HG03575 (cell line): ENCODE results near the gene PLXNA4.

Experiments used
- ATAC-seq: cut with Tn5 transposase; IDR thresholded peaks from one replicate; pipeline ENCODE4 v1.9.1; 2021; ENCODE audit not compliant: unreplicated experiment, insufficient number of reproducible peaks, low FRiP score; ENCODE audit errors: extremely low read depth

Gene PLXNA4

DNA sequence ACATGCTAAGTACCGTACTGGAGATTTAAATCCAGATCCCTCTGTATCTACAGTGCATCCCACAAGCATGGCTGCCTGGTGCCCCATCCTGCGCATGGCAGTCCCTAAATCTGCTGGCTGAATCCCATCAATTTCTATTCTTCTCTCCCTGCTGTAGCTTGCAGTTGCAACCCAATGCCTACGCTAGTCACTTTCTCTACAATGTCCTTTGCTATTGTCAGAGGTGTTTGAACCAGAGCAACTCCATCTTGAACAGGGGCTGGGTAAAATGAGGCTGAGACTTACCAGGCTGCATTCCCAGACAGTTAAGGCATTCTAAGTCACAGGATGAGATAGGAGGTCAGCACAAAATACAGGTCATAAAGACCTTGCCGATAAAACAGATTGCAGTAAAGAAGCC, 461.2 kb downstream of the PLXNA4 start:
- no peak for ATAC-seq

- ATAC-seq, result no peak
Observed at GRCh38 chr7:132114411-132114810, 461.9 kb downstream of the PLXNA4 start.

- ATAC-seq, result no peak
Observed at GRCh38 chr7:132113536-132114371, 462.5 kb downstream of the PLXNA4 start.

- ATAC-seq, result no peak
Observed at GRCh38 chr7:132112657-132113056, 463.6 kb downstream of the PLXNA4 start.

DNA sequence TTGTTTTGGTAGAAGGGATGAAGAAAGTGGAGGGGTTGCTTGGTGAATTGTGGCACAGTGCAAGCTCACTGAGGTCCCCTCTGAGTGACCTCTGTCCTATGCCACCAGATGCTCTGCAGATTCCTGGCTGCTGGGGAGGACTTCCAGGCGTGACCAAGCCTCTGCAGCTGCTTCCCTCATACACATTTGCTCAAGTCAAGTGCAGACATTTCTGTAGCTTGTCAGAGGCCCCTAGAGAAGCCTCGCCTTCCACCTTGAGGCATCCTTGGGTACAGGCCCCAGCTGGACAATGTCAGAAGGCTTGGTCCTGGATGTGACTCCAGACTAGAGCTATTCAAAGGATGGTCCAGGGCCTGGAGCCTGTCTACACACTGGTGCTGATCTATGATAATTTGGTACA, 464.2 kb downstream of the PLXNA4 start:
- no peak for ATAC-seq

- no peak for ATAC-seq
Observed at GRCh38 chr7:132110692-132111091, 465.6 kb downstream of the PLXNA4 start.

DNA sequence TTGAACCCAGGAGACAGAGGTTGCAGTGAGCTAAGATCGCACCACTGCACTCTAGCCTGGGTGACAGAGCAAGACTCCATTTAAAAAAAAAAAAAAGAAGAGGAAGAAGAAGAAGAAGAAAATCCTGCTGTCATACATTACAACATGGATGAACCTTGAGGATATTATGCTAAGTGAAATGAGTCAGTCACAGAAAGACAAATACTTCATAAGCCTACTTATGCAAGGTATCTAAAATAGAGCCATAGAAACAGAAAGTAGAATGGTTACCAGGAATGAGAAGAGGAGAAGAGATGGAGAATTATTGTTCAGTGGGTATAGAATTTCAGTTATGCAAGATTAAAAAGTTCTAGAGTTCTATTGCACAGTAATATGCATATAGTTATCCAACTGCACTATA, 466.5 kb downstream of the PLXNA4 start:
- ATAC-seq, result no peak

- ATAC-seq, result no peak
Observed at GRCh38 chr7:132108563-132108962, 467.7 kb downstream of the PLXNA4 start.

GRCh38 chr7:132106491-132106890, 469.8 kb downstream of the PLXNA4 start:
- no peak for ATAC-seq

DNA sequence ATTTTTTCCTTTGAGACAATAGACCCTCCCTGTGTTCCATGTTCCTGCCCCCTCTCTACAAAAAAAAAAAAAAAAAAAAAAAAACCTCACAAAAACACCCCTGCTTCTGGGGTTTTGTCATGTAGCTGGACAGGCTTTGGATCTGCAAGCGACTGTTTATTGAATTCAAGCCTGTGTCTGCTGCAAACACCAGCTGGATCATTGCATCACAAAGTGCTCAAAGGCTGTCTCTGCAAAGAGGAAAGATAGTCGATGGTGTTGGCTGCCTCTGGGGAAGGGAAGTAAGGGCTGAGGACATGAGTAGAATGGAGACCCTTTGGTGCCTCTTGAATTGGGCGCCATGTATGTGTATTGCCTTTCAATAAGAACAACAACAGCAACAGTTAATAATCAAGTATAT, 471.2 kb downstream of the PLXNA4 start:
- ATAC-seq, result no peak

DNA sequence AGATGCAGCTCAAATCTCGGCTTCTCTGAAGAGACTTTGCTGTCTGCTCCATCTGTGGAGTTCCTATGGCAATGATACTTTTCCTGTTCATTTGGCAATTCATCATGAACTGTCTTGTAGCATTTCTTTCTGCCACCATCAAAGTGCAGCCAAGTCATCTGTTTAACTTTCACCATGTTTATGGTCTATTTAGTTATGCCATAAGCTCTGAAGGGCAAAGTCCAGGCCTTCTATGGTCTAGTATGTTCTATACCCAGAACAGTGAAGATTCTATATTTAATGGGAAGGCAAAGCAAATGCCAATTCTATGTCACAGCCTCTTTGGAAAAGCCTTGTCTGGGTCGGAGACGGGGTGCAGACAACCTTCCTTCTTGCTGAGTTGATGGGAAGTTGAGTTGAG, 472.6 kb downstream of the PLXNA4 start:
- no peak for ATAC-seq

DNA sequence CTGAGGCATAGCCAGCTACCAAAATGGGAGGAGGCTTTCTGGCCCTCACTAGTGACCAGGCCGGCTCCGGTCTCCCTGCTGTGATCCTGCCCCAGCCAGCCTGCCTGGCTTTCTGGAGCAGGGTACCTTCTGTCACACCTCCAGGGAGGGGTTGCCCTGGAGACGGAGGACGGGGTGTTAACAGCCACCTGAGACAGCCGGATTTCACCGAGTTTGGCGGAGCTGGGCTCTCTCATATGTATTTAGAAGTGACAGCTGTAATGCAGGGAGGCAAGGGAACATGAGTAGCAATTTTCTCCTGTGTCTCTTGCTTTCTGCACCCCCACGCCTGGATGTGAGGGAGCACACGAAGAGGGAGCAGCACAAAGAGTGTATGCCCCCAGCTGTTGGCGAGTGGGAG, 473.3 kb downstream of the PLXNA4 start:
- no peak for ATAC-seq

GRCh38 chr7:132102391-132102790, 473.9 kb downstream of the PLXNA4 start:
- no peak for ATAC-seq

- no peak for ATAC-seq
Observed at GRCh38 chr7:132100981-132101380, 475.3 kb downstream of the PLXNA4 start.

DNA sequence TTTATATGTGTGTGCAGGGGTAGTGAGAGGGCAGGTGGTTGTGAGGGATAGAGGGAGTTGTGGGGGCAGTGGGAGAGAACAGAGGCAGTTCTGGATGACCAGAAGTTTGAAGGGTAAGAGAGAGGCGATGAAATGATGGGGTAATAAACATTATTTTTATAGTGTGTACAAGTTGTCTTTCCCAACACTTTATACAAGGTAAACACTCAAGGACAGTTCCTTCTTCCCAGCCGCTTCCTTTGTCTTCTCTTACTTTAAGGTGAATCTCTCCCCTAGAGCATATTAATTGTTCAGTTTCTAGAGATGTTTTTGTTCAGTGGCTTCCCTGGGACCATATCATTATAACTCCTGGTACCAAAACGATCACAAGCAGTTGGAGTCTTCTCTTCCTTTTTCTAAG, 475.8 kb downstream of the PLXNA4 start:
- no peak for ATAC-seq

GRCh38 chr7:132099163-132099562, 477.1 kb downstream of the PLXNA4 start:
- no peak for ATAC-seq

GRCh38 chr7:132098327-132098726, 477.9 kb downstream of the PLXNA4 start:
- ATAC-seq, result no peak

DNA sequence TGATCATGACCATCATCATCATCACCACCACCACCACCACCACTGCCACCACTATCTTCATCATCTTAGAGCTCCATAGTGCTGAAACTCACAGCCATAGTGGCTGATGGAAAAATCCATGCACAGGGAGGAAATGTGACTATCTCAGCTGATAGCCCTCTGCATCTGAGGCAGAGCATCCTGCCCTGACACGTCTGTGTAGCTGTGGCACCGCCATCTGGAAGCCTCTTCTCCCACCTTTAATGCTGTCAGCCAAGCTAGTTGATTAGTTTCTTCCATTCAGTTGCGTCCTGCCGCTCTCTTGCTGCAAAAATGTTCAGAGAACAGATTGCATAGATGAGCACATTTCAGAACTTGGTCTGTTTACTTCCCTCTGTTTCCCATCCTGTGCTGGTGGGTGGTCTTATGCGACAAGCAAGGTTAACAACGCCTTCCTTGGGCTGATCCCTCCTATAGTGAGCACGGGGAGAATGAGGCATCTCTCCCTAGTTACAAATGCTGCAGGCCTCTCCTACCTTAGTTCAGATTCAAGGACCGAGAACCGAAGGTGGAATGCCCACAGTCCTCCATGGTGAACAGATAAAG, 478.6 kb downstream of the PLXNA4 start:
- no peak for ATAC-seq

GRCh38 chr7:132095111-132095765, 481.0 kb downstream of the PLXNA4 start:
- ATAC-seq, result no peak

DNA sequence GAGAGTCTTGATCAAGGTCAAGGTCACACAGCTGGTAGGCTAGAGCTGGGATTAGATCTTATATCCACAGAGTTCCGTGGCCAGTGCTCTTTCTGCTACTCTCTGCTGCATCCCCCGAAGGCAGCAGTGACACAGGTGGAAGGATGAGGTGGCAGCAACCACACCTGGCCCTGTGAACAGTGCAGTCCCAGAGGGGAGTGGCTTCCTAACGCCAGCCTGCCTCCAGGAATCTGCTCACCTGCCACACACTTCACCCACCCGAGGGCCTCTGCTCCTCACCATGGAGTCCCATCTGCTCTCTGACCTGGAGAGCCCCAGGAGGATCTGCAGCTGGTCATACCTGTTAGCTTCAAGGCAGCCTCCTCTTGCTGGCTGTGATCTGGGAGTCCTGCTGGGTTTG, 484.2 kb downstream of the PLXNA4 start:
- no peak for ATAC-seq
